Natural killer cell (primary cell): ENCODE data around the gene MLN. TPM values are rescaled to one million over a fixed set of nuclear protein-coding genes. Genes with fewer than 3 reads are reported as not detected.

Experiments used
- ATAC-seq, 3 donors: fragments of 150-1000 bp in 2 of 3; fragments of 200-7000 bp in 1 of 3; cut with Tn5 transposase; 1 replicate in 1 of 3; 2 replicates in 2 of 3; pipeline ENCODE4 v1.10.0; 2021; ENCODE audit warnings: mild to moderate bottlenecking in 2 of 3, moderate library complexity in 2 of 3
- DNase-seq, 2 donors: peaks; one replicate each; pipeline versions ENCODE4 v3.0.0 to v3.0.0-alpha.2; 2013 to 2021; ENCODE audit warnings: mixed read lengths in 1 of 2
- H3K27ac ChIP-seq: one replicate; pipeline ENCODE4 v1.5.1; 2013; ENCODE audit warnings: mild to moderate bottlenecking, low read length
- H3K27me3 ChIP-seq: one replicate; pipeline ENCODE4 v1.6.1; 2013; ENCODE audit warnings: low read length; ENCODE audit not compliant: control insufficient read depth, insufficient read depth
- H3K36me3 ChIP-seq: one replicate; pipeline ENCODE4 v1.6.1; 2013; ENCODE audit warnings: low read length; ENCODE audit not compliant: control insufficient read depth, insufficient read depth
- H3K4me1 ChIP-seq: one replicate; pipeline ENCODE4 v1.6.1; 2013; ENCODE audit warnings: low read length; ENCODE audit not compliant: control insufficient read depth, insufficient read depth
- H3K4me3 ChIP-seq: one replicate; pipeline ENCODE4 v1.5.1; 2013; ENCODE audit warnings: low read length
- H3K9me3 ChIP-seq: one replicate; pipeline ENCODE4 v1.6.1; 2013; ENCODE audit warnings: low read length; ENCODE audit not compliant: control insufficient read depth, insufficient read depth
- H3K27ac Mint-ChIP-seq, 2 donors: one replicate each; pipeline ENCODE4 v1.8.0; 2022; ENCODE audit warnings: mild to moderate bottlenecking in 2 of 2, mixed read lengths in 2 of 2, moderate library complexity in 1 of 2
- H3K27me3 Mint-ChIP-seq, 2 donors: one replicate each; pipeline ENCODE4 v1.8.0; 2022; ENCODE audit warnings: low read depth in 2 of 2, mixed read lengths in 2 of 2
- H3K36me3 Mint-ChIP-seq: one replicate; pipeline ENCODE4 v1.8.0; 2022; ENCODE audit warnings: mixed read lengths
- H3K4me1 Mint-ChIP-seq, 2 donors: one replicate each; pipeline ENCODE4 v1.8.0; 2022; ENCODE audit warnings: mixed read lengths in 2 of 2
- H3K4me3 Mint-ChIP-seq: one replicate; pipeline ENCODE4 v1.8.0; 2022; ENCODE audit warnings: mild to moderate bottlenecking, moderate library complexity, mixed read lengths
- H3K9me3 Mint-ChIP-seq, 2 donors: one replicate each; pipeline ENCODE4 v1.8.0; 2022; ENCODE audit warnings: mixed read lengths in 2 of 2
- WGBS: methylation state at CpG from one replicate; pipeline ENCODE4 v1.1.7; 2013; ENCODE audit warnings: missing lambda C conversion rate; ENCODE audit not compliant: insufficient coverage; 5-methylcytosine and 5-hydroxymethylcytosine counted together
- intact Hi-C: fragments of 100-400 bp; cut with micrococcal nuclease; formaldehyde crosslinking; loops from one replicate; pipeline ENCODE4 v1.14.2; 2022
- total RNA-seq, 4 donors: library from RNA; stranded (reverse); fragments of 120-200 nt in 1 of 4; gene quantifications; one replicate each; pipeline versions ENCODE4 v1.2.3 to v1.2.4, GENCODE V29; 2013 to 2022
- TF ChIP-seq, protein P1 (sequence below): fragments of 200-600 bp; IDR thresholded peaks from one replicate; pipeline ENCODE4 v1.8.0; 2022; ENCODE audit warnings: antibody characterized with exemption

Gene MLN
- total RNA-seq, 3 donors from 2014 or later (not counting 1 experiment from before 2014, with no cell fraction given): not detected

DNA sequence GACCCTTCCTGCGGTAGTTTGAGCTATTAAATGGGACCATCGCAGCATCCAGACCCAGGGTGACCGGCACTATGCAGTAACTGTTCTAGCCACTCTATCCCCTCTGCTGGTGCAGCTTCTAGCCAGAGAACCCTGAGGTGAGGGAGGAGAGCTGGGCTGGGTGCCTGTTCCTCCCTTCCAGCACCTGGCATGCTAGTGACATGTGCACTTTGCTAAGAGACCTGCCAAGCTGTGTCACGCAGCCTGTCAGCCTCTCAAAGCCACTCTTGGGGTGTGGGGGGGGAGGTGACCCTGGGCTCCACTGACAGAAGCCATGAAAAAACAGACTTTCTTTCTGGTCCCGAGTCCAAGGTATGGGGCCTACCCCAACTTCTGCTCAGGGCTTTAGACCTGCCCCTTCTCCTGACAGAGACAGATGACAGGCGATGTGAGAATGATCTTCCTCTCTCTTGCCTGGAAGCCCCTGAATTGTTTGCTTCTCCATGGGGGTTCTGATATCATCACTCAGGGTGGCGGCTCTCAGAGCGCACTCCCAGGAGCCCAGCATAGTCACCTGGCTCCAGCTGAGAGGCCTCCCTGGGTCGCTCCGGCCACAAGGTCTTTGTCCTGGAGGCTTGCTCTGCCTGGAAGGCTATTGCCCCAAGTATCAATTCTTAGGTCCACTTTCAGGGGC, 47.2 kb upstream of the MLN start:
- no peaks in the 10 kb centered on the region for H3K36me3 Mint-ChIP-seq
- no peaks in the 10 kb centered on the region for H3K9me3 Mint-ChIP-seq
- no peak overlapping the region for H3K27ac Mint-ChIP-seq
- intact Hi-C loops: no loop called here
- H3K4me1 Mint-ChIP-seq: peaks cover 6 to 15% of the 10 kb centered on the region in 2 donors
- TF ChIP-seq, protein P1, sequence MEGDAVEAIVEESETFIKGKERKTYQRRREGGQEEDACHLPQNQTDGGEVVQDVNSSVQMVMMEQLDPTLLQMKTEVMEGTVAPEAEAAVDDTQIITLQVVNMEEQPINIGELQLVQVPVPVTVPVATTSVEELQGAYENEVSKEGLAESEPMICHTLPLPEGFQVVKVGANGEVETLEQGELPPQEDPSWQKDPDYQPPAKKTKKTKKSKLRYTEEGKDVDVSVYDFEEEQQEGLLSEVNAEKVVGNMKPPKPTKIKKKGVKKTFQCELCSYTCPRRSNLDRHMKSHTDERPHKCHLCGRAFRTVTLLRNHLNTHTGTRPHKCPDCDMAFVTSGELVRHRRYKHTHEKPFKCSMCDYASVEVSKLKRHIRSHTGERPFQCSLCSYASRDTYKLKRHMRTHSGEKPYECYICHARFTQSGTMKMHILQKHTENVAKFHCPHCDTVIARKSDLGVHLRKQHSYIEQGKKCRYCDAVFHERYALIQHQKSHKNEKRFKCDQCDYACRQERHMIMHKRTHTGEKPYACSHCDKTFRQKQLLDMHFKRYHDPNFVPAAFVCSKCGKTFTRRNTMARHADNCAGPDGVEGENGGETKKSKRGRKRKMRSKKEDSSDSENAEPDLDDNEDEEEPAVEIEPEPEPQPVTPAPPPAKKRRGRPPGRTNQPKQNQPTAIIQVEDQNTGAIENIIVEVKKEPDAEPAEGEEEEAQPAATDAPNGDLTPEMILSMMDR: no peak
- Histone ChIP-seq H3K27ac (no peak overlapping the region), H3K9me3 (no peaks in the 10 kb centered on the region), H3K4me3 (no peak overlapping the region), H3K27me3 (peaks cover 58% of the 10 kb centered on the region), H3K36me3 (no peaks in the 10 kb centered on the region), H3K4me1 (peaks cover 13% of the 10 kb centered on the region)
- DNase-seq: no peak
- 94% methylated on average over 10 of the region's 10 CpGs for WGBS
- no peak overlapping the region for H3K4me3 Mint-ChIP-seq
- peaks cover 61 to 67% of the 10 kb centered on the region in 2 donors for H3K27me3 Mint-ChIP-seq
- no peak for ATAC-seq

DNA sequence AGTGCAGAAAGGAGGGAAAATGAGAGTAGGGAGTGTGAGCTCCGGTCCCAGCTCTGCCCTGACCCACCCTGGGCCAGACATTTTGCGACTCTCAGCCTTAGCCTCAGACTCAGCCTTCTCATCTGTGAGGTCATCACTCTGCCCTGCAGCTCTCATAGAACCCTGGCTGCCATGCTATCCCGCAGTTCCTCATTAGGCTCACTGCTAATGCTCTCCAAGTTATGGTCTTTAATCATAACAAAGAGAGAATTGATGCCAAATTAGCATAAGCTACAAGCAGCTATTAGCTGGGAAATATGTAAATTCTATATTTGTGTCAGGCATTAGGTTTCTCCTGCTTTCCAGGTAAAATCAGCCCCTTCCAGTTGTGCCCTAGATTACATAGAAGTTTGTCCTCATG, 46.5 kb upstream of the MLN start:
- DNase-seq (no peak), ATAC-seq (no peak)
- Mint-ChIP-seq H3K27ac (no peak overlapping the region), H3K4me1 (peaks cover 6 to 9% of the 10 kb centered on the region in 2 donors), H3K36me3 (no peaks in the 10 kb centered on the region), H3K27me3 (peaks cover 60 to 69% of the 10 kb centered on the region in 2 donors), H3K9me3 (no peaks in the 10 kb centered on the region), H3K4me3 (no peak overlapping the region)
- TF ChIP-seq, protein P1: no peak
- Histone ChIP-seq H3K27ac (no peak overlapping the region), H3K4me3 (no peak overlapping the region), H3K36me3 (no peaks in the 10 kb centered on the region), H3K27me3 (peaks cover 51% of the 10 kb centered on the region), H3K9me3 (no peaks in the 10 kb centered on the region), H3K4me1 (peaks cover 6% of the 10 kb centered on the region)
- intact Hi-C loops: no loop called here
- WGBS: 94% methylated on average over 3 of the region's 3 CpGs

DNA sequence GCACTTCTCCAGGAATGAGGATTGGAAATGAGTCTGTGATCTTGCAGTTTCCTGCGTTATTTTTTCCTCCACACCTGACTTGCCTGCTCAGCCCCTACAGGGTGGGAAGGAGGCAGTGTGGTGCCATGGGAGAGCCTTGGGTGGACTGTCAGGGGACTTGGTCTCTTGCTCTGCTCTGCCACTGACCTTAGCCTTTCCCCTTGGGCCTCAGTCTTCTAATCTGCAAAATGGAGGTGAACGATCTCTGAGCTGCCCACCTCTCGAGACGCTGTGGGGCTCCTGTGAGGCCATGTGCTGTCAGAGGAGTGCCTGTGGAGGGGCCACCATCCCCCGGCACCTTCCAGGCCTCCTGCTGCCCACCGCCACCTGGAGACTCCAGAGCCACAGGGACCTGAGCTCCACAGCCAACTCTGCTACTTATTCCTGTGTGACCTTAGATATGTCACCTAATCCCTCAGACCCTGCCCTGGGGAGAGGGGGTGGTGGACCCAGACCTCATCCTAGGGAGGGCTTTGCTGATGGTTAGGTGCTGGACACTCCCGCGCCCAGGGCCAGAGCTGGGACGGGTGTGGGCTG, 45.8 kb upstream of the MLN start:
- no peak overlapping the region for H3K27ac Mint-ChIP-seq
- intact Hi-C loops: no loop called here
- H3K4me1 ChIP-seq: no peaks in the 10 kb centered on the region
- H3K36me3 Mint-ChIP-seq: no peaks in the 10 kb centered on the region
- H3K36me3 ChIP-seq: no peaks in the 10 kb centered on the region
- H3K9me3 Mint-ChIP-seq: no peaks in the 10 kb centered on the region
- no peak for ATAC-seq
- H3K4me3 Mint-ChIP-seq: no peak overlapping the region
- no peak overlapping the region for H3K4me3 ChIP-seq
- no peaks in the 10 kb centered on the region for H3K9me3 ChIP-seq
- peaks cover 44% of the 10 kb centered on the region for H3K27me3 ChIP-seq
- TF ChIP-seq, protein P1: no peak
- H3K27ac ChIP-seq: no peak overlapping the region
- DNase-seq: no peak
- 86% methylated on average over 8 of the region's 9 CpGs for WGBS
- peaks cover 2 to 4% of the 10 kb centered on the region in 2 donors for H3K4me1 Mint-ChIP-seq
- H3K27me3 Mint-ChIP-seq: peaks cover 59 to 69% of the 10 kb centered on the region in 2 donors
